C4-2B (cell line): ENCODE data around the gene E2F8.

Experiments
- H3K27ac ChIP-seq: fragments of 450-650 bp; 2 replicates; pipeline ENCODE4 v1.5.1; 2017
- CTCF ChIP-seq: fragments of 450-650 bp; conservative IDR thresholded peaks from 2 replicates; pipeline ENCODE4 v1.5.1; 2017; ENCODE audit warnings: mild to moderate bottlenecking
- ZFX ChIP-seq: fragments of 450-650 bp; IDR thresholded peaks from 2 replicates; pipeline ENCODE4 v1.6.1; 2017

Gene E2F8

GRCh38 chr11:19218216-19218615, 22.5 kb downstream of the E2F8 start:
- TF ChIP-seq ZFX (no peak), CTCF (no peak)
- H3K27ac ChIP-seq, result no peak overlapping the region

- no peak overlapping the region for H3K27ac ChIP-seq
- TF ChIP-seq ZFX, result no peak
- TF ChIP-seq CTCF, result no peak
Measured at GRCh38 chr11:19216709-19217374, 23.9 kb downstream of the E2F8 start.

GRCh38 chr11:19216021-19216420, 24.7 kb downstream of the E2F8 start:
- TF ChIP-seq CTCF, result no peak
- TF ChIP-seq ZFX, result no peak
- no peak overlapping the region for H3K27ac ChIP-seq

- no peak overlapping the region for H3K27ac ChIP-seq
- TF ChIP-seq ZFX, result no peak
- TF ChIP-seq CTCF, result no peak
Measured at GRCh38 chr11:19209617-19210370, 31.0 kb downstream of the E2F8 start.

- TF ChIP-seq CTCF (no peak), ZFX (no peak)
- H3K27ac ChIP-seq, result no peak overlapping the region
Measured at GRCh38 chr11:19208959-19209546, 31.7 kb downstream of the E2F8 start.

GRCh38 chr11:19208181-19208580, 32.6 kb downstream of the E2F8 start:
- TF ChIP-seq ZFX, result no peak
- TF ChIP-seq CTCF, result no peak

GRCh38 chr11:19204836-19205235, 35.9 kb downstream of the E2F8 start:
- no peak for TF ChIP-seq ZFX
- TF ChIP-seq CTCF, result no peak
- no peak overlapping the region for H3K27ac ChIP-seq

More at GRCh38 chr11:19208181-19208580, 32.6 kb downstream of the E2F8 start:
- no peak overlapping the region for H3K27ac ChIP-seq
